Endometrial microvascular endothelial cells (primary cell): ENCODE results near the gene PTPRE. TPM values are rescaled to one million over a fixed set of nuclear protein-coding genes. Genes with fewer than 3 reads are reported as not detected.

Experiments used
- in situ Hi-C: cut with HindIII; loops from 2 replicates; pipeline ENCODE4 v1.10.0; 2017; ENCODE audit warnings: low sequenced_read_pairs, low pct_unique_long_range_greater_than_20kb; ENCODE audit errors: inconsistent ontology term
- total RNA-seq: library from RNA; depleted of rRNA; stranded (reverse); fragments of >200 nt; gene quantifications from one replicate; pipeline ENCODE4 v1.2.3, GENCODE V29; 2015; ENCODE audit errors: inconsistent ontology term

PTPRE gene
- 23.9 TPM for total RNA-seq

GRCh38 chr10:127906548-127907377 is at the start of gene PTPRE:
TSS of gene PTPRE (plus strand) at chr10:127907103. CDS start at chr10:128040882, 133,779 bp downstream.
- in situ Hi-C loops: no loop called here

GRCh38 chr10:127860592-127860991 is 46.3 kb upstream of the PTPRE start:
- in situ Hi-C loops: no loop called here

- in situ Hi-C loops: no loop called here
These were observed 43.6 kb upstream of the PTPRE start for GRCh38 chr10:127863231-127863825.

GRCh38 chr10:127866276-127867013 is 40.5 kb upstream of the PTPRE start:
- in situ Hi-C loops: no loop called here

- in situ Hi-C loops: no loop called here
These were observed 39.1 kb upstream of the PTPRE start for GRCh38 chr10:127867805-127868204.

- in situ Hi-C loops: no loop called here
These were observed 37.6 kb upstream of the PTPRE start for GRCh38 chr10:127869329-127869728.

GRCh38 chr10:127871631-127872010 is 35.3 kb upstream of the PTPRE start:
- in situ Hi-C loops: no loop called here

GRCh38 chr10:127872011-127872761 is 34.7 kb upstream of the PTPRE start:
- in situ Hi-C loops: no loop called here

- in situ Hi-C loops: no loop called here
These were observed 33.9 kb upstream of the PTPRE start for GRCh38 chr10:127872871-127873600.

- in situ Hi-C loops: no loop called here
These were observed 32.9 kb upstream of the PTPRE start for GRCh38 chr10:127873901-127874470.

- in situ Hi-C loops: no loop called here
These were observed 32.0 kb upstream of the PTPRE start for GRCh38 chr10:127874671-127875448.

- in situ Hi-C loops: no loop called here
These were observed 31.5 kb upstream of the PTPRE start for GRCh38 chr10:127875449-127875765.

- in situ Hi-C loops: no loop called here
These were observed 31.0 kb upstream of the PTPRE start for GRCh38 chr10:127875916-127876315.

GRCh38 chr10:127877116-127877515 is 29.8 kb upstream of the PTPRE start:
- in situ Hi-C loops: no loop called here

- in situ Hi-C loops: no loop called here
These were observed 29.2 kb upstream of the PTPRE start for GRCh38 chr10:127877699-127878098.

- in situ Hi-C loops: no loop called here
These were observed 28.3 kb upstream of the PTPRE start for GRCh38 chr10:127878475-127879055.

GRCh38 chr10:127880557-127880956 is 26.3 kb upstream of the PTPRE start:
- in situ Hi-C loops: no loop called here
